Fibroblast of villous mesenchyme (primary cell): ENCODE results near the gene HAX1. TPM values are rescaled to one million over a fixed set of nuclear protein-coding genes. Genes with fewer than 3 reads are reported as not detected.
"Not testable (repeated sequence)": the region's sequence is repeated elsewhere in the genome, so short reads cannot be mapped to it uniquely, and the experiment has no call there.

Source experiments
- DNase-seq: peaks from one replicate; pipeline ENCODE4 v3.0.0-alpha.2; 2010; ENCODE audit warnings: low read depth
- H3K4me3 ChIP-seq: 2 replicates; pipeline ENCODE4 v1.5.1; 2011; ENCODE audit warnings: low read depth, mild to moderate bottlenecking, low read length
- CTCF ChIP-seq: IDR thresholded peaks from 2 replicates; pipeline ENCODE4 v1.5.1; 2012; ENCODE audit warnings: low read depth, mild to moderate bottlenecking, low read length; ENCODE audit not compliant: insufficient read depth
- total RNA-seq: library from RNA; depleted of rRNA; stranded (reverse); fragments of >200 nt; gene quantifications from 2 replicates; pipeline ENCODE4 v1.2.3, GENCODE V29; 2012

The HAX1 gene
- 153 and 165 TPM in 2 replicates for total RNA-seq

- H3K4me3 ChIP-seq, result peak within 1 kb of the TSS; percentile 81
- TF ChIP-seq CTCF, result peak; percentile 74
- peak; percentile 99 for DNase-seq
Observed at GRCh38 chr1:154272217-154272998, at the start of gene HAX1. Gene HAX1 (plus strand): TSS chr1:154272629. CDS start chr1:154272724, 95 bp downstream.

- H3K4me3 ChIP-seq, result peak overlapping the region; percentile 2
- TF ChIP-seq CTCF, result no peak
- peak; percentile 35 for DNase-seq
Observed at GRCh38 chr1:154222918-154223317, 49.5 kb upstream of the HAX1 start.

GRCh38 chr1:154223621-154224020 is 48.8 kb upstream of the HAX1 start:
- no peak for TF ChIP-seq CTCF
- no peak for DNase-seq
- peak overlapping the region; percentile 19 for H3K4me3 ChIP-seq

- no peak for DNase-seq
- TF ChIP-seq CTCF, result no peak
- no peak overlapping the region for H3K4me3 ChIP-seq
Observed at GRCh38 chr1:154225370-154225769, 47.1 kb upstream of the HAX1 start.

- not testable (repeated sequence) for DNase-seq, H3K4me3 ChIP-seq
Observed at GRCh38 chr1:154231112-154231511, 41.3 kb upstream of the HAX1 start.

- not testable (repeated sequence) for H3K4me3 ChIP-seq, DNase-seq
Observed at GRCh38 chr1:154233127-154233526, 39.3 kb upstream of the HAX1 start.

GRCh38 chr1:154236855-154237254 is 35.6 kb upstream of the HAX1 start:
- DNase-seq, result no peak
- no peak for TF ChIP-seq CTCF
- no peak overlapping the region for H3K4me3 ChIP-seq

- no peak for TF ChIP-seq CTCF
- no peak overlapping the region for H3K4me3 ChIP-seq
- no peak for DNase-seq
Observed at GRCh38 chr1:154237435-154237834, 35.0 kb upstream of the HAX1 start.
